ENCODE data around the gene ALAD.
"Not testable (repeated sequence)": the region's sequence is repeated elsewhere in the genome, so short reads cannot be mapped to it uniquely, and the experiment has no call there.

The ALAD gene

GRCh38 chr9:113397203-113397631 is 3.9 kb downstream of the ALAD start:
- DNase-seq = no peak

GRCh38 chr9:113395000-113395861 is 5.9 kb downstream of the ALAD start:
- DNase-seq = no peak

- DNase-seq = no peak
These were observed 7.8 kb downstream of the ALAD start for GRCh38 chr9:113393281-113393680.

- DNase-seq = no peak
These were observed 9.2 kb downstream of the ALAD start for GRCh38 chr9:113391917-113392316.

- no peak for DNase-seq
These were observed 10.7 kb downstream of the ALAD start for GRCh38 chr9:113390192-113390960.

GRCh38 chr9:113389451-113389850 is 11.6 kb downstream of the ALAD start:
- no peak for DNase-seq

- no peak for DNase-seq
These were observed 12.3 kb downstream of the ALAD start for GRCh38 chr9:113388833-113389232.

GRCh38 chr9:113387560-113388230 is 13.4 kb downstream of the ALAD start:
- DNase-seq = no peak

- no peak for DNase-seq
These were observed 14.3 kb downstream of the ALAD start for GRCh38 chr9:113386571-113387393.

GRCh38 chr9:113381909-113382411 is 19.1 kb downstream of the ALAD start:
- DNase-seq = no peak

- not testable (repeated sequence) for DNase-seq
These were observed 19.6 kb downstream of the ALAD start for GRCh38 chr9:113381441-113381840.

- no peak for DNase-seq
These were observed 20.2 kb downstream of the ALAD start for GRCh38 chr9:113380869-113381378.

- not testable (repeated sequence) for DNase-seq
These were observed 21.3 kb downstream of the ALAD start for GRCh38 chr9:113379829-113380210.

- not testable (repeated sequence) for DNase-seq
These were observed 21.8 kb downstream of the ALAD start for GRCh38 chr9:113379094-113379828.

- peak; percentile 82 to 86 for DNase-seq
These were observed 24.2 kb downstream of the ALAD start, which contains the start of gene HDHD3 for GRCh38 chr9:113376634-113377567. HDHD3 (minus strand) TSS chr9:113376986; CDS start chr9:113374354, 2,632 bp downstream.

- no peak for DNase-seq
These were observed 25.7 kb downstream of the ALAD start for GRCh38 chr9:113375057-113376023.

GRCh38 chr9:113373676-113374392 is 27.2 kb downstream of the ALAD start:
- DNase-seq = no peak

GRCh38 chr9:113373256-113373655 is 27.8 kb downstream of the ALAD start:
- no peak for DNase-seq

All from CD4-positive, alpha-beta T cell treated with Interleukin-1 beta for 1 hour (primary cell).